ENCODE measurements around the gene CASZ1.

The CASZ1 gene

DNA sequence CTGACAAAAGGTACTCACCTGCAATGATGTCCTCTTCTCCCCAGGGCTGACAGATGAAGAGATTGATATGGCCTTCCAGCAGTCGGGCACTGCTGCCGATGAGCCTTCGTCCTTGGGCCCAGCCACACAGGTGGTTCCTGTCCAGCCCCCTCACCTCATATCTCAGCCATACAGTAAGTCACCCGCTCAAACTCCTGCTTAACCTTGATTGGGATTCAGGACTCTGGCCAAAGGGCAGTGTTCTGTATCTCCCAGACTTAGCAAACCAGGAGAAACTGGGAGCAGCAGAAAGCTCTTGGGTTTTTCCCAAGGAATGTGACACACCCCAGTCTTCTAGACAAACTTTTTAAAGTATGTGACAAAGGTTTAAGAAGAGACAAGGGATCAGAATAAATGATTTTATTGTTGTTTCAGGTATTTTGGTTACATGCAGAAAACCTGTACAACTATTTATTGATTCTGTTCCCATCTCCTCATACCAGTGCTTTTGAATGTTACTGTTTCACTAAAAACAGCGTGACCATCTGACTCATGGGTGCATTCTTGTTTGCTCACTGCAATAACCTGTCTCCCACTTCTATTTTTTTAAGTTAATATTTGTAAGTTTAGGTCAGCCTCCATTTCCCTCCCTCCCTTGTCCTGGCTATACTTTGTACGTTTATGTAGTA lies 197.1 kb downstream of the CASZ1 start:
- Histone ChIP-seq H3K36me3 (ENCODE audit: control insufficient read depth in 1 of 2, insufficient read depth in 2 of 2, low read length in 2 of 2) (peaks cover 0 to 13% of the 10 kb centered on the region in 2 donors), H3K4me3 (ENCODE audit: low read depth in 1 of 2, low read length in 2 of 2) (no peak overlapping the region), H3K9me3 (ENCODE audit: control insufficient read depth in 1 of 2, low read length in 2 of 2) (no peaks in the 10 kb centered on the region), H3K27ac (ENCODE audit: low read depth, low read length) (no peak overlapping the region), H3K4me1 (ENCODE audit: control insufficient read depth in 1 of 2, insufficient read depth in 2 of 2, low read length in 2 of 2) (peaks cover 9 to 14% of the 10 kb centered on the region in 2 donors), H3K9ac (ENCODE audit: low read depth in 1 of 2, low read length in 2 of 2) (no peak overlapping the region), H3K27me3 (ENCODE audit: control insufficient read depth in 1 of 2, insufficient read depth in 2 of 2, low read length in 2 of 2) (no peaks in the 10 kb centered on the region)

DNA sequence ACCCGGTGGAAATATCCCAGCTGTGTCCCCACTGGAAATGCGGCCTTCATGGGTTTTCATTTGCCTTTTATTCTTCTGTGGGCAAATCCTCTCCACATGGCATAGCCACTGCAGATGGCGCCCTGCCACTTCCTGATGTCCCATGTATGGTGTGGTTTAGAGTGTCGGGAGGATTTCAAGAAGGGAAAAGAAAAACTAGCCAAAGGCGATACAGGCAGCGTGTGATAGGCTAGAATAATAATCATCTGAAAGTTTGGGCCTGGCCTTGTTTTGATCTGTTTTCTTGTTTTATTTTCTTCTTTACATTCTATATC lies 198.1 kb downstream of the CASZ1 start:
- Histone ChIP-seq H3K27me3 (ENCODE audit: control insufficient read depth in 1 of 2, insufficient read depth in 2 of 2, low read length in 2 of 2) (no peaks in the 10 kb centered on the region), H3K9me3 (ENCODE audit: control insufficient read depth in 1 of 2, low read length in 2 of 2) (no peaks in the 10 kb centered on the region), H3K9ac (ENCODE audit: low read depth in 1 of 2, low read length in 2 of 2) (no peak overlapping the region), H3K27ac (ENCODE audit: low read depth, low read length) (no peak overlapping the region), H3K36me3 (ENCODE audit: control insufficient read depth in 1 of 2, insufficient read depth in 2 of 2, low read length in 2 of 2) (peaks cover 0 to 7% of the 10 kb centered on the region in 2 donors), H3K4me3 (ENCODE audit: low read depth in 1 of 2, low read length in 2 of 2) (no peak overlapping the region), H3K4me1 (ENCODE audit: control insufficient read depth in 1 of 2, insufficient read depth in 2 of 2, low read length in 2 of 2) (peaks cover 9 to 14% of the 10 kb centered on the region in 2 donors)

DNA sequence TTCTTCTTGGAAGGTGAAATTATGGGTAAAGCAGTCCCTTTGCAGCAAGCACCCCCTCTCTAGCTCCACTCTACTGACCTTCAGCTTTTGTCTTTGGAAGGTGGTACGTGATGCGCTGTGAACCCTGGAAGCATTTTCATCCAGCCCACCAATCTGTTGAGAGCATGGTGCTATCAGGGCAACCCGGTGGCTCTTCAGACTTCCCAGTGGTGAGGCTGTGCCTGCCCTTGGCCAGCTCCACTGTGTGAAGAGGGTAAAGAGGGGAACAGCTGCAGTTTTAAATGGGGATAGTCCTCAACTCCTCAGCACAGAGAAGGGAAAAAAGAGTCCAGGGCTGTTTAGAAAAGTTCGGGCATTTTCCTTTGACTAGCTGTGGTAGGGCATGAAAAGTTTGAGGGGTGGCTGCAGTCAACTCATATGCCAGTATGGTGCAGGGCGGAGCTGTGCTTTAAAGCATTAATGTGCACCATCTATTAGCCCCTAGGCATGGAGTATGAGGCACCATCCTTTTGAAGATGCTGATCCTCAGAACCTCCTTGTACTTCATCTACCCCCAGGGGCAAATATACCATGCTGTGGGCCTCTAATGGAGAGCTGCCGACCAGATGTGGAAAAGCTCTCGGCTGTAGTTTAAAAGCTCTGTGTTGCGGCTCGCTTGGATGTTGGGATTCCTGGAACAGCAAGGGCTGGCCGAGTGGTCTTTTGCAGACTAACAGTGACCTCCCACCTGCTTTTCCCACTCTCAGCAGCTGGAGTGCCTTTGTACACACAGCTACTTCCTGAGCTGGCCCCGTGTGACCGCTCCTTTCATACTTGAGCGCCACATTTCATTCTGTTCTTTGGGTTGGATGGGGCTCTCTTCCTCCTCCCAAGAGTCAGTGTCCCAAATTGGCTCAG lies 198.7 kb downstream of the CASZ1 start:
- H3K9ac ChIP-seq (ENCODE audit: low read depth in 1 of 2, low read length in 2 of 2) = no peak overlapping the region
- peaks cover 9 to 14% of the 10 kb centered on the region in 2 donors for H3K4me1 ChIP-seq (ENCODE audit: control insufficient read depth in 1 of 2, insufficient read depth in 2 of 2, low read length in 2 of 2)
- H3K27me3 ChIP-seq (ENCODE audit: control insufficient read depth in 1 of 2, insufficient read depth in 2 of 2, low read length in 2 of 2) = no peaks in the 10 kb centered on the region
- no peaks in the 10 kb centered on the region for H3K9me3 ChIP-seq (ENCODE audit: control insufficient read depth in 1 of 2, low read length in 2 of 2)
- H3K4me3 ChIP-seq (ENCODE audit: low read depth in 1 of 2, low read length in 2 of 2) = no peak overlapping the region
- no peak overlapping the region for H3K27ac ChIP-seq (ENCODE audit: low read depth, low read length)
- peaks cover 0 to 7% of the 10 kb centered on the region in 2 donors for H3K36me3 ChIP-seq (ENCODE audit: control insufficient read depth in 1 of 2, insufficient read depth in 2 of 2, low read length in 2 of 2)

DNA sequence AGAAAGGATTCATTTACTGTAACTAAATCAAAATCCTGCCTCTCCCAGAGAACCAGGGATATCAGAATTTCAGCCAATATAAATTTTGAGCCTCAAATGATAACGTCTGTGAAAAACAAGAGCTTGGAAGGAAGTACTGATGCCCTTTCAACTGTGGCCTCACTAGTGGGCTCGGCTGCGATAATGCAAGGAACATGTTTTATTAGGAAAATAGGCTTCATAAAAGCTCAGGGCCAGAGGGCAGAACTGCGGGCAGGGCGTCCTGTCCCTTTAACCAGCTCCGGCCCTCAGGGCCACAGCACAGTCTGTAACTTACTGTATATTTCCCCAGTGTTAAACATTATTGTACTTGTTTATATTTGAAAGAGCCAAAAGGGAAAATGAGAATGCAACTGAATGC lies 199.7 kb downstream of the CASZ1 start:
- no peaks in the 10 kb centered on the region for H3K9me3 ChIP-seq (ENCODE audit: control insufficient read depth in 1 of 2, low read length in 2 of 2)
- peaks cover 9 to 14% of the 10 kb centered on the region in 2 donors for H3K4me1 ChIP-seq (ENCODE audit: control insufficient read depth in 1 of 2, insufficient read depth in 2 of 2, low read length in 2 of 2)
- H3K4me3 ChIP-seq (ENCODE audit: low read depth in 1 of 2, low read length in 2 of 2) = no peak overlapping the region
- peaks cover 0 to 6% of the 10 kb centered on the region in 2 donors for H3K36me3 ChIP-seq (ENCODE audit: control insufficient read depth in 1 of 2, insufficient read depth in 2 of 2, low read length in 2 of 2)
- H3K9ac ChIP-seq (ENCODE audit: low read depth in 1 of 2, low read length in 2 of 2) = no peak overlapping the region
- H3K27me3 ChIP-seq (ENCODE audit: control insufficient read depth in 1 of 2, insufficient read depth in 2 of 2, low read length in 2 of 2) = no peaks in the 10 kb centered on the region
- no peak overlapping the region for H3K27ac ChIP-seq (ENCODE audit: low read depth, low read length)

DNA sequence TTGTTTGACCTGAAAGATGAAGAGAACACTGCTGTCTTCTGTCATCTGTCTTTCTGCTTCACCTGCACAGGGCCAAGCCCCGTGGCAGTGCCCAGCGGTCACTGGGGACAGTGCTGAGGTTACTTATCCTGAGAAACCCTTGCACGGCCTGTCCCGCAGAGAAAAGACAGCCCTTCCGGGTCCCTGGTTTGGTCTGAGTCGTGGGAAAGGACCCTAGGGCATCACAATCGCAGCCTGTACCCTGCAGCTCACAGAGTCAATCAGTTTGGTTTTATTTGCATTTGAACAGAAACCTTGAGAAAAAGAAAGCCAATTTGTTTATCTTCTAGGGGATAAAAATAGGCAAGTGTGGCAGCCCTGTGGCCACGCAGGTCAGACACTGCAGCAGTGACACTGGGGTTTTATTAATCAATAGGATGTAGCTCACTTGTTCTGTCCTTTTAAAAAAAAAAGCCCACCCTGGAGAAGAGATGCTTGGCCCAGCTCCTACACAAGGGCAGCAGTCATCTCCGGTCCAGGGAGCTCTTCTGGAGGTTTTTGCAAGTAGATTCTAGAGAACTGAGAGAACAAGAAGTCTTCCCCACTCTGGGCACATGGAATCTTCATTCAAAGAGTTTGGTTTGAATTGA lies 201.7 kb downstream of the CASZ1 start:
- H3K27ac ChIP-seq (ENCODE audit: low read depth, low read length) = no peak overlapping the region
- no peaks in the 10 kb centered on the region for H3K27me3 ChIP-seq (ENCODE audit: control insufficient read depth in 1 of 2, insufficient read depth in 2 of 2, low read length in 2 of 2)
- peaks cover 9 to 14% of the 10 kb centered on the region in 2 donors for H3K4me1 ChIP-seq (ENCODE audit: control insufficient read depth in 1 of 2, insufficient read depth in 2 of 2, low read length in 2 of 2)
- no peaks in the 10 kb centered on the region for H3K9me3 ChIP-seq (ENCODE audit: control insufficient read depth in 1 of 2, low read length in 2 of 2)
- no peaks in the 10 kb centered on the region for H3K36me3 ChIP-seq (ENCODE audit: control insufficient read depth in 1 of 2, insufficient read depth in 2 of 2, low read length in 2 of 2)
- H3K9ac ChIP-seq (ENCODE audit: low read depth in 1 of 2, low read length in 2 of 2) = no peak overlapping the region
- H3K4me3 ChIP-seq (ENCODE audit: low read depth in 1 of 2, low read length in 2 of 2) = no peak overlapping the region

DNA sequence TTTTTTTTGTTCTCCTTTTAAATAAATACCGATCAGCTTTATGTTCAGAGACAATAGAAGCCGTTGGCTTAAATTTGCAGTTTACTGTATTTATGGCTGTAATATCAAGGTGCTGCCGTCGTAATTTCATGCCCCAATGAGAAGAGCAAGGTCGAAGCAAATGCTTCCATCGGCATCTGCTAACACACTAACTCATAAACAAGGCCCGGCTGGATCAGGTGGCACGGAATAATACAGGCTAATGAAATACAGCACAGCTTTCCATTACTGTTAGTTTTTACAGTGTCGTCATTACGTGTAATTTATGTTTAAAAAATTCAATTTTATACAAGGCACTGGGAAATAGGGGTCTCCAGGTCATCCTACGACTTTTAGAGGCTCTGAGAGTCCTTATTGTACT lies 202.7 kb downstream of the CASZ1 start:
- Histone ChIP-seq H3K27ac (ENCODE audit: low read depth, low read length) (no peak overlapping the region), H3K4me1 (ENCODE audit: control insufficient read depth in 1 of 2, insufficient read depth in 2 of 2, low read length in 2 of 2) (peaks cover 2 to 8% of the 10 kb centered on the region in 2 donors)

DNA sequence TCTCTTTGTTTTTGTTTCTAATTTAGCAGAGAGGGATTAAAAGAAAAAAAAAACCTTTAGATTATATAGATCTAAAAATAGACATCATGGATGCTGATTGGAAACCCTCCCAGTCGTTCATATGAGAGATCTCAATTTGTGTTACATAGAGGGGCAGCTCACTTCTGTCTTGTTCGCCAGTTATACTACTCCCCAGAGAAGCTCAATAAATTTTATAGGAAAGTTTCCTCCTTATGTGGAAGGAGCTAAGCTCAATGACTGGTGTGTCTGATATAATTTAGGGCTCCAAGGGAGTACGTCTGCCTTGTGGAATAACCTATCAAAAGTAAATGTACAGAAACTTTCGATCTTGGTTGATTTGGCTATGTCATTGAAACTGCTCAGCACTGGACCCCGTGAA lies 204.1 kb downstream of the CASZ1 start:
- Histone ChIP-seq H3K4me3 (ENCODE audit: low read depth in 1 of 2, low read length in 2 of 2) (no peak overlapping the region), H3K27me3 (ENCODE audit: control insufficient read depth in 1 of 2, insufficient read depth in 2 of 2, low read length in 2 of 2) (no peaks in the 10 kb centered on the region), H3K9me3 (ENCODE audit: control insufficient read depth in 1 of 2, low read length in 2 of 2) (no peaks in the 10 kb centered on the region), H3K9ac (ENCODE audit: low read depth in 1 of 2, low read length in 2 of 2) (no peak overlapping the region), H3K27ac (ENCODE audit: low read depth, low read length) (no peak overlapping the region), H3K36me3 (ENCODE audit: control insufficient read depth in 1 of 2, insufficient read depth in 2 of 2, low read length in 2 of 2) (no peaks in the 10 kb centered on the region), H3K4me1 (ENCODE audit: control insufficient read depth in 1 of 2, insufficient read depth in 2 of 2, low read length in 2 of 2) (peaks cover 0 to 2% of the 10 kb centered on the region in 2 donors)

More for the DNA sequence above, 202.7 kb downstream of the CASZ1 start:
- Histone ChIP-seq H3K9me3 (ENCODE audit: control insufficient read depth in 1 of 2, low read length in 2 of 2) (no peaks in the 10 kb centered on the region), H3K27me3 (ENCODE audit: control insufficient read depth in 1 of 2, insufficient read depth in 2 of 2, low read length in 2 of 2) (no peaks in the 10 kb centered on the region), H3K36me3 (ENCODE audit: control insufficient read depth in 1 of 2, insufficient read depth in 2 of 2, low read length in 2 of 2) (no peaks in the 10 kb centered on the region), H3K9ac (ENCODE audit: low read depth in 1 of 2, low read length in 2 of 2) (no peak overlapping the region), H3K4me3 (ENCODE audit: low read depth in 1 of 2, low read length in 2 of 2) (no peak overlapping the region)

DNA sequence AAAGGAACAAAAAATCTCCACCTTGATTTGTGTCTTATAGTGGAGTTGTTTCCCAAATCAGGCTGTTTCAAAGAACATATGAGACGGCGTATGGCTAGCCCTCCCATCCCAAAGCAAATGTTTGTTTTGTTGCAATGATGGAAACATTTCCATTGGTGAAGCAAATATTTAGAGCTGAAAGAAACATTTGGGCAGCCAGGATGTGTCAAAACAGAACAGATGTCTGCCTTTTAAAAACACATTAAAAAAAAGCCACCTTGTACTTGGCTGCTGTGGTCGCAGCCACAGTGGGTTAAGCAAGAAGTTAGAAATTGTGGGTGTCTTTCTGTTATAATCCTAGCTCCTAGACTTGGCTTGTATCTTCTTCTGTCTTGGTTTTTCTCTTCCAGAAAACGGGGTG lies 205.4 kb downstream of the CASZ1 start:
- H3K4me3 ChIP-seq (ENCODE audit: low read depth in 1 of 2, low read length in 2 of 2) = no peak overlapping the region
- H3K4me1 ChIP-seq (ENCODE audit: control insufficient read depth in 1 of 2, insufficient read depth in 2 of 2, low read length in 2 of 2) = no peaks in the 10 kb centered on the region
- H3K9me3 ChIP-seq (ENCODE audit: control insufficient read depth in 1 of 2, low read length in 2 of 2) = no peaks in the 10 kb centered on the region
- H3K27ac ChIP-seq (ENCODE audit: low read depth, low read length) = no peak overlapping the region
- no peaks in the 10 kb centered on the region for H3K36me3 ChIP-seq (ENCODE audit: control insufficient read depth in 1 of 2, insufficient read depth in 2 of 2, low read length in 2 of 2)
- no peak overlapping the region for H3K9ac ChIP-seq (ENCODE audit: low read depth in 1 of 2, low read length in 2 of 2)
- H3K27me3 ChIP-seq (ENCODE audit: control insufficient read depth in 1 of 2, insufficient read depth in 2 of 2, low read length in 2 of 2) = no peaks in the 10 kb centered on the region

DNA sequence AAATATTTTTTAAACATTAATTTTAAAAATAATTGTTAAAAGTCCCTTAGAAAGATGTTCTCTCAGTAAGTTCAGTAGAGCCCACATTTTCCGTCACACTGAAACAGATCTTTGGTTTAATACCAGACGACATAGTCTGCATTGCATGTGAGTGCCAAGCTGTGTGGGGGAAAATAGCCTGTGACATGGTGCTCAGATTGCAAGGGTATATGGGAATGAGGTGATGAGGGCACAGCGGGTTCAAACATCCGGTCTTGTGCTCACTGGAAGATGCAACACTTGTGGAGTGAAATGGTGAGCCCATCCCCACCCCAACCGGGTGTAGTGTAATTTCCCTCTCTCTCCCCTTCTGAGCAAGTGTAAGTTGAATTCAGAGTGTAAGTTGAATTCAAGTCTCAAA lies 207.4 kb downstream of the CASZ1 start:
- H3K4me3 ChIP-seq (ENCODE audit: low read depth in 1 of 2, low read length in 2 of 2) = no peak overlapping the region
- no peaks in the 10 kb centered on the region for H3K4me1 ChIP-seq (ENCODE audit: control insufficient read depth in 1 of 2, insufficient read depth in 2 of 2, low read length in 2 of 2)
- H3K27ac ChIP-seq (ENCODE audit: low read depth, low read length) = no peak overlapping the region
- no peaks in the 10 kb centered on the region for H3K27me3 ChIP-seq (ENCODE audit: control insufficient read depth in 1 of 2, insufficient read depth in 2 of 2, low read length in 2 of 2)
- H3K36me3 ChIP-seq (ENCODE audit: control insufficient read depth in 1 of 2, insufficient read depth in 2 of 2, low read length in 2 of 2) = no peaks in the 10 kb centered on the region
- no peaks in the 10 kb centered on the region for H3K9me3 ChIP-seq (ENCODE audit: control insufficient read depth in 1 of 2, low read length in 2 of 2)
- H3K9ac ChIP-seq (ENCODE audit: low read depth in 1 of 2, low read length in 2 of 2) = no peak overlapping the region

DNA sequence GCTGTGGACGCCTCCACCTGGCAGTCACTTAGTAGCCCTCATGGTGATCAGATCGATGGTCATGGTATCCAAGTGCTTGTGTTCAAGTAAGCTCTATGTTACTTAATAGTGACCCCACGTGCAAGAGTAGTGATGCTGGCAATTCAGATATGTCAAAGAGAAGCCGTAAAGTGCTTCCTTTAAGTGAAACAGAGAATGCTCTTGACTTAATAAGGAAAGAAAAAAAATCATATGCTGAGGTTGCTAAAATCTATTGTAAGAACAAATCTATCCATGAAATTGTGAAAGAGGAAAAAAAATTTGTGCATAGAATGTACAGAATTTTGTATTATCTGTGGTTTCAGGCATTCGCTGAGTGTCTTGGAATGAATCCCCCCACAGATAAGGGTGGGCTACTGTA lies 207.8 kb downstream of the CASZ1 start:
- Histone ChIP-seq H3K27me3 (ENCODE audit: control insufficient read depth in 1 of 2, insufficient read depth in 2 of 2, low read length in 2 of 2) (no peaks in the 10 kb centered on the region), H3K36me3 (ENCODE audit: control insufficient read depth in 1 of 2, insufficient read depth in 2 of 2, low read length in 2 of 2) (no peaks in the 10 kb centered on the region), H3K4me3 (ENCODE audit: low read depth in 1 of 2, low read length in 2 of 2) (no peak overlapping the region), H3K9ac (ENCODE audit: low read depth in 1 of 2, low read length in 2 of 2) (no peak overlapping the region), H3K9me3 (ENCODE audit: control insufficient read depth in 1 of 2, low read length in 2 of 2) (no peaks in the 10 kb centered on the region), H3K27ac (ENCODE audit: low read depth, low read length) (no peak overlapping the region), H3K4me1 (ENCODE audit: control insufficient read depth in 1 of 2, insufficient read depth in 2 of 2, low read length in 2 of 2) (no peaks in the 10 kb centered on the region)

All from duodenal mucosa (tissue), 2 donors.